Sigmoid colon (tissue), 7 donors: ENCODE data around the gene HELZ. TPM values are rescaled to one million over a fixed set of nuclear protein-coding genes. Genes with fewer than 3 reads are reported as not detected.
"Not testable (repeated sequence)": the region's sequence is repeated elsewhere in the genome, so short reads cannot be mapped to it uniquely, and the experiment has no call there.

ENCODE experiments used
- DNase-seq: peaks from one replicate; pipeline ENCODE4 v3.0.0-alpha.2; 2019
- H3K27ac ChIP-seq, 4 donors: fragments of 200-600 bp; sonication (generic); one replicate each; pipeline ENCODE4 v1.5.1; 2016 to 2019; ENCODE audit warnings: mild to moderate bottlenecking in 1 of 4
- H3K27me3 ChIP-seq, 3 donors: fragments of 200-600 bp; sonication (generic); one replicate each; pipeline ENCODE4 v1.5.1; 2019; ENCODE audit warnings: mild to moderate bottlenecking in 1 of 3
- H3K36me3 ChIP-seq, 4 donors: fragments of 200-600 bp; sonication (generic); one replicate each; pipeline ENCODE4 v1.5.1; 2016 to 2019
- H3K4me1 ChIP-seq, 4 donors: fragments of 200-600 bp; sonication (generic); one replicate each; pipeline ENCODE4 v1.5.1; 2017 to 2019
- H3K4me3 ChIP-seq, 4 donors: fragments of 200-600 bp; sonication (generic); one replicate each; pipeline ENCODE4 v1.5.1; 2017 to 2019; ENCODE audit warnings: mild to moderate bottlenecking in 2 of 4, moderate library complexity in 1 of 4
- H3K9me3 ChIP-seq, 4 donors: fragments of 200-600 bp in 3 of 4; sonication (generic) in 3 of 4; one replicate each; pipeline versions ENCODE4 v1.5.1 to v1.6.1; 2013 to 2019
- CTCF ChIP-seq, 4 experiments: fragments of 450-650 bp in 3 of 4; fragments of 200-600 bp in 1 of 4; IDR thresholded peaks; one replicate each; pipeline ENCODE4 v1.5.1; 2016 to 2019; ENCODE audit warnings: antibody characterized with exemption in 4 of 4, mild to moderate bottlenecking in 3 of 4, moderate library complexity in 2 of 4
- EP300 ChIP-seq, 4 donors: sonication (generic); formaldehyde crosslinking; IDR thresholded peaks; one replicate each; pipeline ENCODE4 v1.6.1; 2017; ENCODE audit warnings: antibody characterized with exemption in 4 of 4
- POLR2A ChIP-seq, 2 donors: fragments of 450-650 bp; IDR thresholded peaks; one replicate each; pipeline ENCODE4 v1.6.1; 2016; ENCODE audit warnings: antibody characterized with exemption in 2 of 2, mild to moderate bottlenecking in 2 of 2, moderate library complexity in 2 of 2
- POLR2AphosphoS5 ChIP-seq, 4 donors: sonication (generic); formaldehyde crosslinking; IDR thresholded peaks; one replicate each; pipeline ENCODE4 v1.6.1; 2017; ENCODE audit warnings: antibody characterized with exemption in 4 of 4
- WGBS, 2 donors: extraction: QIAGEN DNeasy Blood & Tissue Kit; methylation state at CpG; one replicate each; pipeline ENCODE4 v1.1.7; 2013; 5-methylcytosine and 5-hydroxymethylcytosine counted together
- intact Hi-C: fragments of 100-400 bp; cut with DNase I; formaldehyde crosslinking; loops from one replicate; pipeline ENCODE4 v1.15.1; 2023
- polyA plus RNA-seq, 3 donors: library from polyadenylated mRNA; stranded (reverse); fragments of 200-250 nt; gene quantifications; one replicate each; pipeline ENCODE4 v1.2.3, GENCODE V29; 2013
- total RNA-seq, 4 donors: library from RNA; depleted of rRNA; stranded (reverse); fragments of >200 nt; gene quantifications; one replicate each; pipeline ENCODE4 v1.1.0, GENCODE V29; 2016
- donor health status: healthy with polysubstance abuse.
- donor health status: Bipolar disorder and iron deficiency.
- donor health status: healthy.

HELZ gene
- total and polyA plus RNA-seq, 7 donors = 2.4 to 61.5 (median 31.7) TPM

GRCh38 chr17:67198131-67198530, 46.9 kb downstream of the HELZ start:
- Histone ChIP-seq H3K4me3 (no peak overlapping the region), H3K27ac (no peak overlapping the region), H3K4me1 (peaks cover 0 to 13% (median 5%) of the 10 kb centered on the region in 4 donors), H3K9me3 (no peaks in the 10 kb centered on the region), H3K36me3 (peaks cover 0 to 66% (median 11%) of the 10 kb centered on the region in 4 donors), H3K27me3 (no peaks in the 10 kb centered on the region)
- no peak for TF ChIP-seq POLR2A (IDR thresholded peaks at IDR 0.05)
- TF ChIP-seq POLR2AphosphoS5 (IDR thresholded peaks at IDR 0.05) = no peak
- TF ChIP-seq EP300 (IDR thresholded peaks at IDR 0.05) = no peak
- TF ChIP-seq CTCF (IDR thresholded peaks at IDR 0.05) = no peak
- DNase-seq = no peak
- WGBS, 2 donors = 95 to 97% methylated on average over 3 of the region's 3 CpGs
- intact Hi-C loops = no loop called here

GRCh38 chr17:67197023-67197422, 48.0 kb downstream of the HELZ start:
- intact Hi-C loops, H3K4me3 ChIP-seq, H3K9me3 ChIP-seq, H3K27ac ChIP-seq, H3K27me3 ChIP-seq, DNase-seq: not testable (repeated sequence)
- H3K36me3 ChIP-seq = peaks cover 0 to 55% (median 11%) of the 10 kb centered on the region in 4 donors
- 80 to 88% methylated on average over 3 of the region's 3 CpGs for WGBS, 2 donors
- peaks cover 0 to 13% (median 5%) of the 10 kb centered on the region in 4 donors for H3K4me1 ChIP-seq

GRCh38 chr17:67196422-67196821, 48.6 kb downstream of the HELZ start:
- Histone ChIP-seq H3K27me3 (no peaks in the 10 kb centered on the region), H3K4me1 (peaks cover 0 to 13% (median 5%) of the 10 kb centered on the region in 4 donors), H3K9me3 (no peaks in the 10 kb centered on the region), H3K4me3 (no peak overlapping the region), H3K27ac (no peak overlapping the region), H3K36me3 (peaks cover 0 to 49% (median 11%) of the 10 kb centered on the region in 4 donors)
- WGBS, 2 donors = 96 to 99% methylated on average over 1 of the region's 1 CpG
- no peak for DNase-seq
- intact Hi-C loops = no loop called here
- TF ChIP-seq EP300 (IDR thresholded peaks at IDR 0.05) (no peak), POLR2A (IDR thresholded peaks at IDR 0.05) (no peak), CTCF (IDR thresholded peaks at IDR 0.05) (no peak), POLR2AphosphoS5 (IDR thresholded peaks at IDR 0.05) (no peak)

GRCh38 chr17:67194134-67194533, 50.9 kb downstream of the HELZ start:
- peaks cover 0 to 13% (median 5%) of the 10 kb centered on the region in 4 donors for H3K4me1 ChIP-seq
- H3K4me3 ChIP-seq = no peak overlapping the region
- WGBS, 2 donors = 88 to 93% methylated on average over 2 of the region's 2 CpGs
- DNase-seq = no peak
- H3K27me3 ChIP-seq = no peaks in the 10 kb centered on the region
- H3K36me3 ChIP-seq = peaks cover 0 to 34% (median 0%) of the 10 kb centered on the region in 4 donors
- intact Hi-C loops = no loop called here
- H3K9me3 ChIP-seq = no peaks in the 10 kb centered on the region
- peak overlapping the region in 1 of 4 donors; percentile 31 for H3K27ac ChIP-seq
- TF ChIP-seq POLR2AphosphoS5 (IDR thresholded peaks at IDR 0.05) = no peak
- TF ChIP-seq POLR2A (IDR thresholded peaks at IDR 0.05) = no peak
- no peak for TF ChIP-seq EP300 (IDR thresholded peaks at IDR 0.05)
- no peak for TF ChIP-seq CTCF (IDR thresholded peaks at IDR 0.05)

- H3K4me3 ChIP-seq = no peak overlapping the region
- TF ChIP-seq POLR2A (IDR thresholded peaks at IDR 0.05) (no peak), EP300 (IDR thresholded peaks at IDR 0.05) (no peak), POLR2AphosphoS5 (IDR thresholded peaks at IDR 0.05) (no peak), CTCF (IDR thresholded peaks at IDR 0.05) (no peak)
- no peaks in the 10 kb centered on the region for H3K9me3 ChIP-seq
- peaks cover 0 to 29% (median 3%) of the 10 kb centered on the region in 4 donors for H3K36me3 ChIP-seq
- H3K27me3 ChIP-seq = no peaks in the 10 kb centered on the region
- no peak for DNase-seq
- intact Hi-C loops = no loop called here
- no peaks in the 10 kb centered on the region for H3K4me1 ChIP-seq
- H3K27ac ChIP-seq = no peak overlapping the region
- WGBS, 2 donors = 94 to 95% methylated on average over 1 of the region's 1 CpG
Observed at GRCh38 chr17:67187927-67188326, 57.1 kb downstream of the HELZ start.
